ENCODE results near the gene GRM5.

Gene GRM5

DNA sequence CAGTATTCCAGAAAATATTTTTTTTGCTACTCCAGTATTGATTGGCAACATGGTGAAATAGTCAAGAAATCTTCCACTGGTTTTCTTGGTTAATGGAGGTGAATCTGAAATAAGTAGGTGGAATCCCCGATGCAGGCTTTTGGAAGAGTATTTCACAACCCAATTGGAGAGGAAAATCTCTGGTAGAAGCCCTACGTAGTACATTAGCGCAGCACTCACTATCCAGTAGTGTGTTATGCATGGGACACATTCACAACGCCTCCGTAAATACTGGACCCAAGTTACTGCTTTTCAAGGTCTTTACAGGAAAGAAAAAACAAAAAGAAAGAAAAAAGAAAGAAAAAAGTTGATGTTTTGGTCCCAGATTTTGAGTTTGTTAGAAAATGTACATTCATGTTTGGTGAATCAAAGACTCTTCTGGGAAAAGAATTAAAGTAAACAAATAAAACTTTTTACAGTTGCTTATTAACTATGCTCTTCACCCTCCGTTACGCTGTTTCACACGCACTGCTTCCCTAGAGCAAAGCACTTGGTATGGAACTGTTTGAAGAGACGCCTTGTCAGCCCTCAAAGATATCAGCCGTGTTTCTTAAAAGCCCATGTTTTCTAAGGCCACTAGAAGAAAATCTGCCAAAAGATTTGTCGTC is 557.9 kb downstream of the GRM5 start:
- Histone ChIP-seq H3K27ac (ENCODE audit: low read depth, low read length, severe bottlenecking) (no peak overlapping the region), H3K36me3 (ENCODE audit: control insufficient read depth, insufficient read depth, low read length) (no peaks in the 10 kb centered on the region), H3K4me1 (ENCODE audit: control insufficient read depth, insufficient read depth, low read length, poor library complexity, severe bottlenecking) (no peaks in the 10 kb centered on the region), H3K9me3 (ENCODE audit: control insufficient read depth, low read length) (no peaks in the 10 kb centered on the region), H3K4me3 (ENCODE audit: extremely low read depth, insufficient read depth, low read length, poor library complexity, severe bottlenecking) (no peak overlapping the region)
- 95 to 97% methylated on average over 7 to 9 of the region's 11 CpGs for WGBS, 2 experiments (ENCODE audit: insufficient coverage in 2 of 2)

DNA sequence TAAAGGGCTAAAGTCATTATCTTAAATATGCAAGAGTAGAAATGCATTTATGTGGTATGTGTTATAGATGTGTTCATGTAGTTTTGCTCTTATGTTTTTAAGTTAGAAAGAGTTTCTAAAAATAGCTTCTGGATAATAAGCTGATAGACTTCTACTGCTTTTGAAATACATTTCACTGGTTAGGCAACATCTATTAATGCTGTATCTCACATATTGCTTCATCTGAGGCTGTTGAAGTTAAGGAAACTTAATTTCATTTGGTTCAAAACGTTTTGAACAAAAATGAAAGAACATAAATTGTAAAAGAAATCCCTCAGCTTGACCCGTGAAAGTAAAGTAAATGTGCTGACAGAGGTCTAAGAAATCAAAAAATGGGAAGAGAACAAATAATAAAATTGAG is 564.2 kb downstream of the GRM5 start:
- Histone ChIP-seq H3K9me3 (ENCODE audit: control insufficient read depth, low read length) (no peaks in the 10 kb centered on the region), H3K4me3 (ENCODE audit: extremely low read depth, insufficient read depth, low read length, poor library complexity, severe bottlenecking) (no peak overlapping the region), H3K4me1 (ENCODE audit: control insufficient read depth, insufficient read depth, low read length, poor library complexity, severe bottlenecking) (no peaks in the 10 kb centered on the region), H3K27ac (ENCODE audit: low read depth, low read length, severe bottlenecking) (no peak overlapping the region), H3K36me3 (ENCODE audit: control insufficient read depth, insufficient read depth, low read length) (no peaks in the 10 kb centered on the region)
- WGBS, 2 experiments (ENCODE audit: insufficient coverage in 2 of 2) = 75 to 83% methylated on average over 1 to 2 of the region's 2 CpGs

DNA sequence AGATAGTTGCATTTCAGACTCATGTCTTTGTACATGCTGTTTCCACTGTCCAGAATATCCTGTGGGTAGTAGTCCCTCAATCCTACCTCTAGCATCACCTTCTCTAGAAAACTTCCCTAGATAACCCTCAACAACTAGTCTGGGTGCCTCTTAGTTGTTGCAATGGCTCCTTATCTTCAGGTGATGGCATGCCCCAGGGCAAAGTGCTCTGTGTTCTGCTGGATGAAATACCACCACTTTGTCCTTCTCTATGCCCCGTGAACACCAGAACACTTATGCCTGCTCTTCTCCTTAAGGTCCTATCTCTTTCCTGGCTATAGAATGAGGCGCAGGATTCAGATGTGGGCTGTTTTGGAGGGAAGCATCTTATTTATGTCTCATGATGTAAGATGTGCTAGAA is 569.9 kb downstream of the GRM5 start:
- no peaks in the 10 kb centered on the region for H3K9me3 ChIP-seq (ENCODE audit: control insufficient read depth, low read length)
- H3K27ac ChIP-seq (ENCODE audit: low read depth, low read length, severe bottlenecking) = no peak overlapping the region
- no peaks in the 10 kb centered on the region for H3K36me3 ChIP-seq (ENCODE audit: control insufficient read depth, insufficient read depth, low read length)
- WGBS, 2 experiments (ENCODE audit: insufficient coverage in 2 of 2) = 86% methylated on average over 1 of the region's 2 CpGs; no CpG with 5 or more reads in 1 of the 2 experiments
- no peaks in the 10 kb centered on the region for H3K4me1 ChIP-seq (ENCODE audit: control insufficient read depth, insufficient read depth, low read length, poor library complexity, severe bottlenecking)
- no peak overlapping the region for H3K4me3 ChIP-seq (ENCODE audit: extremely low read depth, insufficient read depth, low read length, poor library complexity, severe bottlenecking)

DNA sequence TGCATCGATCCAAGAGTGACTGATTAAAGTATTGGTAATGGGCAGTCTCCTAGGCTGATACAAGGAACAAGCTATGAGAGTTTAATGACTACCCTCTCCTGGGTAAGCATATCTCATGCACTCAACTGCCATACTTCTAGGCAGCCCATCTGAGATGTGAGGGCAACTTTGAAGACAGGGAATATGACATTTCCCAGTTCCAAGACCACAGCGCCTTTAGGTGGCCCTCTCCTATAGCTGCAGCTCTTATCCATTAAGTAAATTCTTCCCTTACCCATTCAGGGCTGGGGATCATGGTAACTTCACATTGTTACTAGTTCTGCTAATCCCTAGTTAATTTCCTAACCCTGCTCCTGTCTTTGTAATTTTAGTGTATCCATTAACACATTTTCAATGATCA is 570.9 kb downstream of the GRM5 start:
- 63 to 100% methylated on average over 1 of the region's 2 CpGs for WGBS, 2 experiments (ENCODE audit: insufficient coverage in 2 of 2)
- Histone ChIP-seq H3K9me3 (ENCODE audit: control insufficient read depth, low read length) (no peaks in the 10 kb centered on the region), H3K36me3 (ENCODE audit: control insufficient read depth, insufficient read depth, low read length) (no peaks in the 10 kb centered on the region), H3K27ac (ENCODE audit: low read depth, low read length, severe bottlenecking) (no peak overlapping the region), H3K4me1 (ENCODE audit: control insufficient read depth, insufficient read depth, low read length, poor library complexity, severe bottlenecking) (no peaks in the 10 kb centered on the region), H3K4me3 (ENCODE audit: extremely low read depth, insufficient read depth, low read length, poor library complexity, severe bottlenecking) (no peak overlapping the region)

DNA sequence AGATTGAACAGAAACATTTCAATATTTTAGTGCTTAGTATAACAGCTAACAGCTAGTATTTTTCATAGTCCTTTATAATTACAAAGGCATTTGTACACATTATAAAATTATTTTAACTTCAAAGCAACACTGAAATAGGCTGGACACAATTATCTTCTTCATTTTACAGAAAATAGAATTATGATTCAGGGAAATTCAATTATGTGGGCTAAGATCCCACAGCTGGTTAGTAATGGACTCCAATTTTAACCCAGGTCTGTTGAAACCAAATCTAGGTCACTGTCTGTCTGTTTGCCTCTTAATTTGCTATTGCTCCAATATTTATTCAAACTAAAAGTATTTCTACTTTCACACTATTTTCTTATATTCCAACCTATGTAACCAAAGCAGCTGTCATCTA is 574.1 kb downstream of the GRM5 start:
- no peaks in the 10 kb centered on the region for H3K4me1 ChIP-seq (ENCODE audit: control insufficient read depth, insufficient read depth, low read length, poor library complexity, severe bottlenecking)
- no peaks in the 10 kb centered on the region for H3K36me3 ChIP-seq (ENCODE audit: control insufficient read depth, insufficient read depth, low read length)
- H3K9me3 ChIP-seq (ENCODE audit: control insufficient read depth, low read length) = no peaks in the 10 kb centered on the region
- no peak overlapping the region for H3K4me3 ChIP-seq (ENCODE audit: extremely low read depth, insufficient read depth, low read length, poor library complexity, severe bottlenecking)
- H3K27ac ChIP-seq (ENCODE audit: low read depth, low read length, severe bottlenecking) = no peak overlapping the region

DNA sequence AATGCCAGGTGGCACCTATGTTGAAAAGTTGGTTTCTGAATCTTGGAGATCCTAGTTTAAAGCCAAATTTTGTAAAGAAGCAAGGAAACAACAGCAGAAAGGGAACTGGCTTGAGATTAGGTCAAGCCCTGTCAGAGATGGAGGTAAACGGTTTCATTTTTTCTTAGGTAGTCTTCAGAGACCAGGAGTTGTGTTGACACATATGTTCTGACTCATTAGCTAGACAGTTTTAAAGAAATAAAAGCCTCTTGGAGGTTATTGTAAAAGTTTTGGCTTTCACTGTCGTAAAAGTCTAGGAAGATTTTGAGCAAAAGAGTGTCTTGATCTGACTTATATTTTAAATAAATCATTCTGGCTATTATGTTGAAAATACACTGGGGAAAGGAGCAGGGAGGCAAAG is 576.8 kb downstream of the GRM5 start:
- WGBS, 2 experiments (ENCODE audit: insufficient coverage in 2 of 2) = 70 to 80% methylated on average over 1 of the region's 2 CpGs
- no peaks in the 10 kb centered on the region for H3K36me3 ChIP-seq (ENCODE audit: control insufficient read depth, insufficient read depth, low read length)
- H3K9me3 ChIP-seq (ENCODE audit: control insufficient read depth, low read length) = no peaks in the 10 kb centered on the region

DNA sequence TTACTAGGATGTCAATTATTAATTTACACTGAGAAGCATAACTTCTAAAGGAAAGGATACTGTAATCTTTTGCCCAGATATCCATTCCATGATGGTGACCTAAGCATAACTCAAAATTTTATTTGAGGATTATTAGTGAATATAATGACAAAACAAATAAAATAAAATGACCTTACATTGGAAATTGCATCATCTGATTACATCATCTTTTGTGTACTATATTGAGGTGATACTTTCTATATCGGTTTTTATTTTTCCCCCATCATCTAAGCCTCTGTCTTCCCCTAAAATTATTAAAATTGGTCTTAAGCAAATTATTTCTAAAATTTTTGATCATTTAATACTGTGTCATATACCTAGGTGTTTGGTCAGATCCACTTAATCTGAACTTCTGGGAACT is 578.1 kb downstream of the GRM5 start:
- WGBS, 2 experiments (ENCODE audit: insufficient coverage in 2 of 2) = no CpG with 5 or more reads among the region's 1 CpG
- no peaks in the 10 kb centered on the region for H3K9me3 ChIP-seq (ENCODE audit: control insufficient read depth, low read length)
- H3K4me1 ChIP-seq (ENCODE audit: control insufficient read depth, insufficient read depth, low read length, poor library complexity, severe bottlenecking) = no peaks in the 10 kb centered on the region
- H3K36me3 ChIP-seq (ENCODE audit: control insufficient read depth, insufficient read depth, low read length) = no peaks in the 10 kb centered on the region
- no peak overlapping the region for H3K27ac ChIP-seq (ENCODE audit: low read depth, low read length, severe bottlenecking)
- no peak overlapping the region for H3K4me3 ChIP-seq (ENCODE audit: extremely low read depth, insufficient read depth, low read length, poor library complexity, severe bottlenecking)

More for the DNA sequence above, 576.8 kb downstream of the GRM5 start:
- no peaks in the 10 kb centered on the region for H3K4me1 ChIP-seq (ENCODE audit: control insufficient read depth, insufficient read depth, low read length, poor library complexity, severe bottlenecking)
- H3K4me3 ChIP-seq (ENCODE audit: extremely low read depth, insufficient read depth, low read length, poor library complexity, severe bottlenecking) = no peak overlapping the region
- no peak overlapping the region for H3K27ac ChIP-seq (ENCODE audit: low read depth, low read length, severe bottlenecking)

DNA sequence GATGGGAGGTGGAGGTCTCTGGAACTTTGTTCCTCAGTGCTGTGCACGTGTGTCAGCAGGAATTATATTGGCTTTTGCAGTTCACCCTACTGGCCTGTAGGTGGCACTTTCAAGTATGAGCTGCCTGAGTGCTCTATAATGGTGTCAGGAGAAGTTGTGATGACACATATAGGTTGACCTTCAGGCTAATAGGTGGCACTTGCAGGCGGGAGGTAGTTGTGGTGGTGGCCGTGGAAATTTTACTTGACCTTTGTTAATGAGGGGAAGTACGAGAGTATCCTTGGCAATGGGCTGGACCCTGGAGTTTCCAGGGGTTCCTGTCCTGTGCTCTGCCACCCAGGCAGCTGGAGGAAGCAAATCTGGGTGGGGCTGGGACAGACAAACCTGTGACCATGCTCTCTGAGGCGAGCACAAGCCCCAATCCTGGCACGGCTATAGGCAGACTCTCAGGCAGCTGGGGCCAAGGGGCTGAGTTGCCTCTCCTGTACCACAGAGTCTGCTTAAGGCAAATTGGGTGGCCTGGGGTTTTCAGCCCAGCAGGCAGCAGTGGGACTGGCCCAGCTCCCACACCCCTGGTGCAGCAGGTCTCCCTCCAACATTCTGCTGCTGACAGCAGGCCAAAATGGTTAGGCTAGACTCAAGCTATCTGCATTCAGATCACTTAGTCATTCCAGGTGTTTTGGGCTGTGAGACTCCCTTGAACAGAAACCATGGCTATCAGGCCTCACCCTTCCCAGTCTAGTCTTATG is 580.7 kb downstream of the GRM5 start:
- Histone ChIP-seq H3K36me3 (ENCODE audit: control insufficient read depth, insufficient read depth, low read length) (no peaks in the 10 kb centered on the region), H3K4me3 (ENCODE audit: extremely low read depth, insufficient read depth, low read length, poor library complexity, severe bottlenecking) (no peak overlapping the region), H3K9me3 (ENCODE audit: control insufficient read depth, low read length) (no peaks in the 10 kb centered on the region), H3K27ac (ENCODE audit: low read depth, low read length, severe bottlenecking) (no peak overlapping the region), H3K4me1 (ENCODE audit: control insufficient read depth, insufficient read depth, low read length, poor library complexity, severe bottlenecking) (no peaks in the 10 kb centered on the region)
- 73 to 76% methylated on average over 5 to 6 of the region's 6 CpGs for WGBS, 2 experiments (ENCODE audit: insufficient coverage in 2 of 2)

DNA sequence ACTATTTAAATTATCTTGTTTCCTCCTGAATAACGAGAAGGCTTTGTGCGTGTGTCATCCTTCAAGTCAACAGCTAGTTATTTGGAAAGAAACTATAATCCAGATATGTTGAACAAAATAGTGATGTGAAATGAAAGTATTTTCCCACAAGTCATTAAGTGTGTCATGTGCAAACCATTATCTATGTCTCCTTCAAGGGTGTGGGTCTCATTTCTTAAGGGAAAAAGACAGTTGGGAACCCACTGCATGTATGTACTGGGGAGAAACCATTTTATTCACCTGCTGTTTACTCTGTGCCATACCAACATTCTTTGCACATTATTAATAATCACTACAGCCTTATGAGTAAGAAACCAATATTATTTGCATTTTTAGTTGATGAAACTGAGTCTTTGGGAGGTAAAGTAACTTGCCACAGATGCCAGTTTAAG is 582.9 kb downstream of the GRM5 start:
- no CpG with 5 or more reads among the region's 2 CpGs for WGBS, 2 experiments (ENCODE audit: insufficient coverage in 2 of 2)
- no peak overlapping the region for H3K4me3 ChIP-seq (ENCODE audit: extremely low read depth, insufficient read depth, low read length, poor library complexity, severe bottlenecking)
- no peak overlapping the region for H3K27ac ChIP-seq (ENCODE audit: low read depth, low read length, severe bottlenecking)
- no peaks in the 10 kb centered on the region for H3K36me3 ChIP-seq (ENCODE audit: control insufficient read depth, insufficient read depth, low read length)
- no peaks in the 10 kb centered on the region for H3K4me1 ChIP-seq (ENCODE audit: control insufficient read depth, insufficient read depth, low read length, poor library complexity, severe bottlenecking)
- H3K9me3 ChIP-seq (ENCODE audit: control insufficient read depth, low read length) = no peaks in the 10 kb centered on the region

DNA sequence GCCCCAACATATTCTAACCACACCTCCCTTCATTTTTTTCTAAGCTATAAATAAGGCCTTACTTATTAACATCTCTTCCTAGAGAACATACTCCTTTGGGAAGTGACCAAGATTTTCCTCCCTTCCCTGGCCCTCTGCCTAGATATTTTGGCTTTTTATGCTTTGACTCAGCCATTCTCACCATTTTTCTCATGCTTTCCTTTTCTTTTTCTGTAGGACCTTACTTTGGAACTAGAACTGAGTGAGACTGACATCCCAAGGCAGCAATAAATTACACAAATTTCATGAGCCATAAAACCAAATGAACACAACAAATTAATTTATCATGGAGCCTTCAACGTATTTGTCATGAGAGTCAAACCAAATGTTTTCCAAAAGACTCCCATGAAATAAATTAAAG is 585.6 kb downstream of the GRM5 start:
- Histone ChIP-seq H3K4me1 (ENCODE audit: control insufficient read depth, insufficient read depth, low read length, poor library complexity, severe bottlenecking) (no peaks in the 10 kb centered on the region), H3K27ac (ENCODE audit: low read depth, low read length, severe bottlenecking) (no peak overlapping the region), H3K9me3 (ENCODE audit: control insufficient read depth, low read length) (no peaks in the 10 kb centered on the region), H3K36me3 (ENCODE audit: control insufficient read depth, insufficient read depth, low read length) (no peaks in the 10 kb centered on the region), H3K4me3 (ENCODE audit: extremely low read depth, insufficient read depth, low read length, poor library complexity, severe bottlenecking) (no peak overlapping the region)
- no CpG with 5 or more reads among the region's 1 CpG for WGBS, 2 experiments (ENCODE audit: insufficient coverage in 2 of 2)

DNA sequence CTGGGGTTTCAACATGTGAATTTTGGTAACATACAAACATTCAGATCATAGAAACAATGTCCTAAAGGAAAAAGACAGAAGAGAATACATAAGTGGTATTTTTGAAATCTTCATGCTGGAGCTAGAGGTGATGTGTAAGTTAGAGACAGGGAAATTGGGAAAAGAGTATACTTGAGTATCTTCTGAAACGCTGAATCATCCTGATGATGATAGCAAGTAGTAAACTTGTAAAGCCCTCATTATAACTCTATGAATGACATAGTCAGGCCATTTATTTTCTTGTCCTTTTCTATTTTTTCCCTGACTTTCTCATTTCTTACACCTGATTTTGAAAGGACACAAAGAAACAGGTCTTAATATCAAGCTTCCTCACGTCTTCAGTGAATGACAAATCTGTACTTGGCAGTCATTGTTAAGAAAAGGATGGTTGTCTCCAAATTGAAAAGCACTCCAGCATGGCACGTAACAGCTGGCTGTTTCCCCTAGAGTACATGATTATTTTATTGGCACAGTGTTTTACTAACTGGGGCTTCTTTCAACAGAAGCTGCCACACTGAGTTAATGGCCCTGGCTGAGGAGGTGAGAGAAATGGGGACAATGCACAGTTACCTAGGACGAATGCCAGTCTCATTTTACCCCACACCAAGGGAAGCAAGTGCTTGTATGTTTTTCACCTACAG is 587.5 kb downstream of the GRM5 start:
- no peaks in the 10 kb centered on the region for H3K36me3 ChIP-seq (ENCODE audit: control insufficient read depth, insufficient read depth, low read length)
- no peak overlapping the region for H3K27ac ChIP-seq (ENCODE audit: low read depth, low read length, severe bottlenecking)
- no peaks in the 10 kb centered on the region for H3K4me1 ChIP-seq (ENCODE audit: control insufficient read depth, insufficient read depth, low read length, poor library complexity, severe bottlenecking)
- WGBS, 2 experiments (ENCODE audit: insufficient coverage in 2 of 2) = 78 to 83% methylated on average over 1 to 3 of the region's 4 CpGs
- no peaks in the 10 kb centered on the region for H3K9me3 ChIP-seq (ENCODE audit: control insufficient read depth, low read length)
- H3K4me3 ChIP-seq (ENCODE audit: extremely low read depth, insufficient read depth, low read length, poor library complexity, severe bottlenecking) = no peak overlapping the region
